HEK293 (cell line): ENCODE measurements around the gene COA8.
A peak's percentile ranks its signal among the peaks of the same experiment; 100 is the strongest.

ENCODE experiments used
- CTCF ChIA-PET: fragments of 350-600 bp; formaldehyde crosslinking; extraction: SDS; loops from one replicate; lab custom pipeline; 2021; ENCODE audit warnings: antibody characterized with exemption; lab: Yijun Ruan, JAX
- POLR2A ChIA-PET: fragments of 300-600 bp; formaldehyde crosslinking; extraction: SDS; loops from one replicate; lab custom pipeline; 2020; ENCODE audit warnings: antibody characterized with exemption, inconsistent platforms; lab: Yijun Ruan, JAX
- H3K27ac ChIP-seq: fragments of 200-500 bp; sonication (Bioruptor generic); 2 replicates; pipeline ENCODE4 v1.5.1; 2014; ENCODE audit warnings: low read depth, low read length, control low read depth, inconsistent platforms; ENCODE audit errors: extremely low read depth
- H3K36me3 ChIP-seq, 2 experiments: fragments of 200-500 bp in 1 of 2; sonication (Bioruptor generic) in 1 of 2; 1 replicate in 1 of 2; 2 replicates in 1 of 2; pipeline ENCODE4 v1.5.1; 2014 to 2017; ENCODE audit warnings: inconsistent platforms in 2 of 2, low read length in 2 of 2; ENCODE audit not compliant: control insufficient read depth in 2 of 2, insufficient read depth in 1 of 2
- H3K4me1 ChIP-seq: fragments of 200-500 bp; sonication (Bioruptor generic); 2 replicates; pipeline ENCODE4 v1.5.1; 2014; ENCODE audit warnings: mild to moderate bottlenecking, low read length, inconsistent platforms; ENCODE audit not compliant: control insufficient read depth, insufficient read depth
- H3K4me3 ChIP-seq: 2 replicates; pipeline ENCODE4 v1.5.1; 2011; ENCODE audit warnings: low read depth, mild to moderate bottlenecking, control low read depth, low read length, moderate library complexity
- H3K9me3 ChIP-seq: fragments of 200-500 bp; sonication (Bioruptor generic); 2 replicates; pipeline ENCODE4 v1.5.1; 2014; ENCODE audit warnings: low read depth, low read length, inconsistent platforms; ENCODE audit not compliant: control insufficient read depth, insufficient read depth
- BCL11B ChIP-seq: fragments of 450-650 bp; formaldehyde crosslinking; IDR thresholded peaks from 2 replicates; pipeline ENCODE4 v1.5.1; 2016; ENCODE audit warnings: low read depth, missing biosample characterization, missing genetic modification characterization
- GLIS2 ChIP-seq: fragments of 450-650 bp; formaldehyde crosslinking; IDR thresholded peaks from 2 replicates; pipeline ENCODE4 v1.5.1; 2016; ENCODE audit warnings: missing biosample characterization, missing genetic modification characterization
- SP3 ChIP-seq: fragments of 450-650 bp; formaldehyde crosslinking; IDR thresholded peaks from 2 replicates; pipeline ENCODE4 v1.5.1; 2016; ENCODE audit warnings: missing biosample characterization, missing genetic modification characterization
- TSHZ1 ChIP-seq: fragments of 450-650 bp; formaldehyde crosslinking; IDR thresholded peaks from 2 replicates; pipeline ENCODE4 v1.5.1; 2016; ENCODE audit warnings: missing biosample characterization, missing genetic modification characterization, borderline replicate concordance
- ZBTB11 ChIP-seq: fragments of 450-650 bp; formaldehyde crosslinking; conservative IDR thresholded peaks from 2 replicates; pipeline ENCODE4 v1.5.1; 2016; ENCODE audit warnings: low read depth, missing biosample characterization, missing genetic modification characterization
- ZBTB48 ChIP-seq: fragments of 450-650 bp; formaldehyde crosslinking; IDR thresholded peaks from 2 replicates; pipeline ENCODE4 v1.5.1; 2016; ENCODE audit warnings: missing biosample characterization, missing genetic modification characterization
- ZBTB6 ChIP-seq: fragments of 450-650 bp; formaldehyde crosslinking; IDR thresholded peaks from 2 replicates; pipeline ENCODE4 v1.5.1; 2017; ENCODE audit warnings: missing biosample characterization, missing genetic modification characterization
- ZNF10 ChIP-seq: fragments of 450-650 bp; formaldehyde crosslinking; IDR thresholded peaks from 2 replicates; pipeline ENCODE4 v1.5.1; 2017; ENCODE audit warnings: missing biosample characterization, missing genetic modification characterization
- ZNF18 ChIP-seq: fragments of 450-650 bp; formaldehyde crosslinking; IDR thresholded peaks from 2 replicates; pipeline ENCODE4 v1.5.1; 2016; ENCODE audit warnings: missing biosample characterization, missing genetic modification characterization
- ZNF292 ChIP-seq: fragments of 450-650 bp; formaldehyde crosslinking; IDR thresholded peaks from 2 replicates; pipeline ENCODE4 v1.5.1; 2016; ENCODE audit warnings: low read depth, missing biosample characterization, missing genetic modification characterization, borderline replicate concordance
- ZNF311 ChIP-seq: fragments of 450-650 bp; formaldehyde crosslinking; IDR thresholded peaks from 2 replicates; pipeline ENCODE4 v1.5.1; 2017; ENCODE audit warnings: missing biosample characterization, missing genetic modification characterization, borderline replicate concordance
- ZNF324 ChIP-seq: fragments of 450-650 bp; formaldehyde crosslinking; IDR thresholded peaks from 2 replicates; pipeline ENCODE4 v1.5.1; 2016; ENCODE audit warnings: missing biosample characterization, missing genetic modification characterization
- ZNF335 ChIP-seq: fragments of 450-650 bp; formaldehyde crosslinking; conservative IDR thresholded peaks from 2 replicates; pipeline ENCODE4 v1.5.1; 2016; ENCODE audit warnings: missing biosample characterization, missing genetic modification characterization
- ZNF366 ChIP-seq: fragments of 450-650 bp; formaldehyde crosslinking; conservative IDR thresholded peaks from 2 replicates; pipeline ENCODE4 v1.5.1; 2016; ENCODE audit warnings: missing biosample characterization, missing genetic modification characterization
- ZNF426 ChIP-seq: fragments of 450-650 bp; formaldehyde crosslinking; IDR thresholded peaks from 2 replicates; pipeline ENCODE4 v1.5.1; 2017; ENCODE audit warnings: missing biosample characterization, missing genetic modification characterization, mild to moderate bottlenecking, inconsistent platforms, moderate library complexity
- ZNF518A ChIP-seq: fragments of 450-650 bp; formaldehyde crosslinking; conservative IDR thresholded peaks from 2 replicates; pipeline ENCODE4 v1.5.1; 2016; ENCODE audit warnings: low read depth, missing biosample characterization, missing genetic modification characterization
- ZNF76 ChIP-seq: fragments of 450-650 bp; formaldehyde crosslinking; IDR thresholded peaks from 2 replicates; pipeline ENCODE4; 2016; ENCODE audit warnings: low read depth, missing biosample characterization, missing genetic modification characterization, borderline replicate concordance
- ZSCAN23 ChIP-seq: fragments of 450-650 bp; formaldehyde crosslinking; IDR thresholded peaks from 2 replicates; pipeline ENCODE4 v1.5.1; 2016; ENCODE audit warnings: missing biosample characterization, missing genetic modification characterization
- ZSCAN4 ChIP-seq: fragments of 450-650 bp; formaldehyde crosslinking; IDR thresholded peaks from 2 replicates; pipeline ENCODE4 v1.5.1; 2017; ENCODE audit warnings: missing biosample characterization, missing genetic modification characterization
- TF ChIP-seq, protein P1 (sequence below): fragments of 450-650 bp; formaldehyde crosslinking; IDR thresholded peaks from 2 replicates; pipeline ENCODE4 v1.5.1; 2016; ENCODE audit warnings: missing biosample characterization, missing genetic modification characterization

The COA8 gene

DNA sequence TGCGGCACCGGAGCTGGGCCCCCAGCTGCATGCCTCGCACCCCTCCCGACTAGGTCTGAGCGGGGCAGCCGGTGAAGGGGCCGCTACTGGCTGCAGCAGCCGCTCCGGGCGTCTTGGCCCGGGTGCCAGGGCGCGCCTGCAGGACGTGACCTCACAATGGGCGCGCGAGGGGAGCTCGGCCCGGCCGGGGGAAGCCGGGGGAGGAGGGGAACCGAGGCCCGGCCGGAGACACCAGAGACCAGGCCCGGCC lies 656 bp upstream of the COA8 start (continued):
- no peak for TF ChIP-seq ZNF426
- TF ChIP-seq ZNF18 (tag by site-specific recombination) = no peak
- TF ChIP-seq, protein P1, sequence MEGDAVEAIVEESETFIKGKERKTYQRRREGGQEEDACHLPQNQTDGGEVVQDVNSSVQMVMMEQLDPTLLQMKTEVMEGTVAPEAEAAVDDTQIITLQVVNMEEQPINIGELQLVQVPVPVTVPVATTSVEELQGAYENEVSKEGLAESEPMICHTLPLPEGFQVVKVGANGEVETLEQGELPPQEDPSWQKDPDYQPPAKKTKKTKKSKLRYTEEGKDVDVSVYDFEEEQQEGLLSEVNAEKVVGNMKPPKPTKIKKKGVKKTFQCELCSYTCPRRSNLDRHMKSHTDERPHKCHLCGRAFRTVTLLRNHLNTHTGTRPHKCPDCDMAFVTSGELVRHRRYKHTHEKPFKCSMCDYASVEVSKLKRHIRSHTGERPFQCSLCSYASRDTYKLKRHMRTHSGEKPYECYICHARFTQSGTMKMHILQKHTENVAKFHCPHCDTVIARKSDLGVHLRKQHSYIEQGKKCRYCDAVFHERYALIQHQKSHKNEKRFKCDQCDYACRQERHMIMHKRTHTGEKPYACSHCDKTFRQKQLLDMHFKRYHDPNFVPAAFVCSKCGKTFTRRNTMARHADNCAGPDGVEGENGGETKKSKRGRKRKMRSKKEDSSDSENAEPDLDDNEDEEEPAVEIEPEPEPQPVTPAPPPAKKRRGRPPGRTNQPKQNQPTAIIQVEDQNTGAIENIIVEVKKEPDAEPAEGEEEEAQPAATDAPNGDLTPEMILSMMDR = no peak
- TF ChIP-seq SP3 (tag by site-specific recombination) = 0 out of 2 replicates have a peak, but pooled peaks have one; percentile 3
- TF ChIP-seq ZBTB11 = peak; percentile 58; the same call in 1 of the 2 replicates
- no peak for TF ChIP-seq ZNF76
- no peak; the same call in 1 of the 2 replicates for TF ChIP-seq BCL11B (tag by site-specific recombination)
- TF ChIP-seq ZNF10 (tag by site-specific recombination) = peak; percentile 54; the same call in 1 of the 2 replicates
- TF ChIP-seq ZBTB6 (tag by site-specific recombination) = no peak
- 0 out of 2 replicates have a peak, but pooled peaks have one; percentile 19 for TF ChIP-seq ZBTB48
- TF ChIP-seq ZNF292 = no peak
- TF ChIP-seq ZNF311 (tag by site-specific recombination) = no peak

DNA sequence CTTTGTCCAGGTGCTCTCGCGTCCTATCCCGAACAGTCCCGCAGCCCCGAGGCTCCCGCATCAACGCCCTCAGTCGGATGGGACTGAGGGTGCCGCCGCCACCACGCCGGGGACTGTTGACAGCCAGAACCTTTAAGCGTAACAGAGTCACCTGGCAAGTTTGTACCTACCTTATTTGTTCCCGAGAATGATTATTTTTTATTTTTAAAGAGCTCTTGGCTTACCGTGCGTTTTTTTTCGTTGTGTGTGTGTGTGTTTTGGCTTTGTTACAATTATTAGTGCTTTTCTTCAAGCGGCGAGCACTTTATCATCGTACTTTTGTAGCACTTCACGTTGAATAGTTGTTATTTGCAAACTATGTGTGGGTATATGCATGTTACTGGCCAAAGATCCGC lies 463 bp downstream of the COA8 start:
- Histone ChIP-seq H3K4me3 (peak overlapping the region; percentile 100), H3K4me1 (peaks cover 25% of the 10 kb centered on the region), H3K27ac (peak overlapping the region; percentile 96), H3K36me3 (peaks cover 12 to 19% of the 10 kb centered on the region in 2 experiments), H3K9me3 (no peaks in the 10 kb centered on the region)
- ChIA-PET CTCF (no interaction called here), POLR2A (interaction anchor here (2.5 kb wide), 1 partner anchor 35 kb away, joined by 8 read pairs; the partner anchor contains the start of gene TRMT61A)
- TF ChIP-seq ZNF366 (tag by site-specific recombination) (no peak), ZNF324 (tag by site-specific recombination) (no peak), ZNF518A (tag by site-specific recombination) (no peak), ZSCAN23 (tag by site-specific recombination) (no peak), ZNF335 (peak; percentile 12), GLIS2 (tag by site-specific recombination) (no peak), TSHZ1 (tag by site-specific recombination) (no peak), ZSCAN4 (tag by site-specific recombination) (no peak)
